ENCODE results near the gene CADPS.

Gene CADPS

GRCh38 chr3:62539762-62540161 lies 335.5 kb downstream of the CADPS start:
- no peaks in the 10 kb centered on the region for H3K36me3 ChIP-seq (ENCODE audit: control insufficient read depth in 1 of 2, insufficient read depth in 2 of 2, low read length in 2 of 2)
- H3K27me3 ChIP-seq (ENCODE audit: control insufficient read depth in 1 of 2, insufficient read depth in 2 of 2, low read length in 2 of 2), result no peaks in the 10 kb centered on the region
- H3K9me3 ChIP-seq (ENCODE audit: control insufficient read depth in 1 of 2, low read length in 2 of 2), result no peaks in the 10 kb centered on the region
- H3K9ac ChIP-seq (ENCODE audit: low read depth in 1 of 2, low read length in 2 of 2), result no peak overlapping the region
- no peaks in the 10 kb centered on the region for H3K4me1 ChIP-seq (ENCODE audit: control insufficient read depth in 1 of 2, insufficient read depth in 2 of 2, low read length in 2 of 2)
- no peak overlapping the region for H3K4me3 ChIP-seq (ENCODE audit: low read depth in 1 of 2, low read length in 2 of 2)
- no peak overlapping the region for H3K27ac ChIP-seq (ENCODE audit: low read depth, low read length)

GRCh38 chr3:62538691-62539356 lies 336.4 kb downstream of the CADPS start:
- no peak overlapping the region for H3K27ac ChIP-seq (ENCODE audit: low read depth, low read length)
- H3K9me3 ChIP-seq (ENCODE audit: control insufficient read depth in 1 of 2, low read length in 2 of 2), result no peaks in the 10 kb centered on the region
- no peak overlapping the region for H3K4me3 ChIP-seq (ENCODE audit: low read depth in 1 of 2, low read length in 2 of 2)
- H3K27me3 ChIP-seq (ENCODE audit: control insufficient read depth in 1 of 2, insufficient read depth in 2 of 2, low read length in 2 of 2), result no peaks in the 10 kb centered on the region
- no peaks in the 10 kb centered on the region for H3K36me3 ChIP-seq (ENCODE audit: control insufficient read depth in 1 of 2, insufficient read depth in 2 of 2, low read length in 2 of 2)
- no peaks in the 10 kb centered on the region for H3K4me1 ChIP-seq (ENCODE audit: control insufficient read depth in 1 of 2, insufficient read depth in 2 of 2, low read length in 2 of 2)
- no peak overlapping the region for H3K9ac ChIP-seq (ENCODE audit: low read depth in 1 of 2, low read length in 2 of 2)

- Histone ChIP-seq H3K9me3 (ENCODE audit: control insufficient read depth in 1 of 2, low read length in 2 of 2) (no peaks in the 10 kb centered on the region), H3K36me3 (ENCODE audit: control insufficient read depth in 1 of 2, insufficient read depth in 2 of 2, low read length in 2 of 2) (no peaks in the 10 kb centered on the region), H3K4me1 (ENCODE audit: control insufficient read depth in 1 of 2, insufficient read depth in 2 of 2, low read length in 2 of 2) (no peaks in the 10 kb centered on the region), H3K9ac (ENCODE audit: low read depth in 1 of 2, low read length in 2 of 2) (no peak overlapping the region), H3K27me3 (ENCODE audit: control insufficient read depth in 1 of 2, insufficient read depth in 2 of 2, low read length in 2 of 2) (no peaks in the 10 kb centered on the region), H3K4me3 (ENCODE audit: low read depth in 1 of 2, low read length in 2 of 2) (no peak overlapping the region), H3K27ac (ENCODE audit: low read depth, low read length) (no peak overlapping the region)
Observed at GRCh38 chr3:62534326-62534725, 340.9 kb downstream of the CADPS start.

GRCh38 chr3:62532796-62533195 lies 342.4 kb downstream of the CADPS start:
- Histone ChIP-seq H3K27me3 (ENCODE audit: control insufficient read depth in 1 of 2, insufficient read depth in 2 of 2, low read length in 2 of 2) (no peaks in the 10 kb centered on the region), H3K36me3 (ENCODE audit: control insufficient read depth in 1 of 2, insufficient read depth in 2 of 2, low read length in 2 of 2) (no peaks in the 10 kb centered on the region), H3K27ac (ENCODE audit: low read depth, low read length) (no peak overlapping the region), H3K9ac (ENCODE audit: low read depth in 1 of 2, low read length in 2 of 2) (no peak overlapping the region), H3K9me3 (ENCODE audit: control insufficient read depth in 1 of 2, low read length in 2 of 2) (no peaks in the 10 kb centered on the region), H3K4me3 (ENCODE audit: low read depth in 1 of 2, low read length in 2 of 2) (no peak overlapping the region), H3K4me1 (ENCODE audit: control insufficient read depth in 1 of 2, insufficient read depth in 2 of 2, low read length in 2 of 2) (no peaks in the 10 kb centered on the region)

- H3K36me3 ChIP-seq (ENCODE audit: control insufficient read depth in 1 of 2, insufficient read depth in 2 of 2, low read length in 2 of 2), result no peaks in the 10 kb centered on the region
- no peak overlapping the region for H3K4me3 ChIP-seq (ENCODE audit: low read depth in 1 of 2, low read length in 2 of 2)
- H3K9me3 ChIP-seq (ENCODE audit: control insufficient read depth in 1 of 2, low read length in 2 of 2), result no peaks in the 10 kb centered on the region
- no peaks in the 10 kb centered on the region for H3K27me3 ChIP-seq (ENCODE audit: control insufficient read depth in 1 of 2, insufficient read depth in 2 of 2, low read length in 2 of 2)
- H3K27ac ChIP-seq (ENCODE audit: low read depth, low read length), result no peak overlapping the region
- H3K4me1 ChIP-seq (ENCODE audit: control insufficient read depth in 1 of 2, insufficient read depth in 2 of 2, low read length in 2 of 2), result no peaks in the 10 kb centered on the region
- no peak overlapping the region for H3K9ac ChIP-seq (ENCODE audit: low read depth in 1 of 2, low read length in 2 of 2)
Observed at GRCh38 chr3:62531981-62532380, 343.2 kb downstream of the CADPS start.

- Histone ChIP-seq H3K36me3 (ENCODE audit: control insufficient read depth in 1 of 2, insufficient read depth in 2 of 2, low read length in 2 of 2) (no peaks in the 10 kb centered on the region), H3K9me3 (ENCODE audit: control insufficient read depth in 1 of 2, low read length in 2 of 2) (no peaks in the 10 kb centered on the region), H3K9ac (ENCODE audit: low read depth in 1 of 2, low read length in 2 of 2) (no peak overlapping the region), H3K4me1 (ENCODE audit: control insufficient read depth in 1 of 2, insufficient read depth in 2 of 2, low read length in 2 of 2) (no peaks in the 10 kb centered on the region), H3K4me3 (ENCODE audit: low read depth in 1 of 2, low read length in 2 of 2) (no peak overlapping the region), H3K27me3 (ENCODE audit: control insufficient read depth in 1 of 2, insufficient read depth in 2 of 2, low read length in 2 of 2) (no peaks in the 10 kb centered on the region), H3K27ac (ENCODE audit: low read depth, low read length) (no peak overlapping the region)
Observed at GRCh38 chr3:62531493-62531892, 343.7 kb downstream of the CADPS start.

- no peak overlapping the region for H3K27ac ChIP-seq (ENCODE audit: low read depth, low read length)
- no peaks in the 10 kb centered on the region for H3K27me3 ChIP-seq (ENCODE audit: control insufficient read depth in 1 of 2, insufficient read depth in 2 of 2, low read length in 2 of 2)
- H3K36me3 ChIP-seq (ENCODE audit: control insufficient read depth in 1 of 2, insufficient read depth in 2 of 2, low read length in 2 of 2), result no peaks in the 10 kb centered on the region
- H3K4me3 ChIP-seq (ENCODE audit: low read depth in 1 of 2, low read length in 2 of 2), result no peak overlapping the region
- H3K9me3 ChIP-seq (ENCODE audit: control insufficient read depth in 1 of 2, low read length in 2 of 2), result no peaks in the 10 kb centered on the region
- no peak overlapping the region for H3K9ac ChIP-seq (ENCODE audit: low read depth in 1 of 2, low read length in 2 of 2)
- H3K4me1 ChIP-seq (ENCODE audit: control insufficient read depth in 1 of 2, insufficient read depth in 2 of 2, low read length in 2 of 2), result no peaks in the 10 kb centered on the region
Observed at GRCh38 chr3:62529230-62529629, 346.0 kb downstream of the CADPS start.

- H3K27me3 ChIP-seq (ENCODE audit: control insufficient read depth in 1 of 2, insufficient read depth in 2 of 2, low read length in 2 of 2), result no peaks in the 10 kb centered on the region
- no peaks in the 10 kb centered on the region for H3K9me3 ChIP-seq (ENCODE audit: control insufficient read depth in 1 of 2, low read length in 2 of 2)
- H3K4me3 ChIP-seq (ENCODE audit: low read depth in 1 of 2, low read length in 2 of 2), result no peak overlapping the region
- no peaks in the 10 kb centered on the region for H3K4me1 ChIP-seq (ENCODE audit: control insufficient read depth in 1 of 2, insufficient read depth in 2 of 2, low read length in 2 of 2)
- no peak overlapping the region for H3K27ac ChIP-seq (ENCODE audit: low read depth, low read length)
- no peak overlapping the region for H3K9ac ChIP-seq (ENCODE audit: low read depth in 1 of 2, low read length in 2 of 2)
- H3K36me3 ChIP-seq (ENCODE audit: control insufficient read depth in 1 of 2, insufficient read depth in 2 of 2, low read length in 2 of 2), result no peaks in the 10 kb centered on the region
Observed at GRCh38 chr3:62527474-62527873, 347.7 kb downstream of the CADPS start.

GRCh38 chr3:62525281-62525680 lies 349.9 kb downstream of the CADPS start:
- Histone ChIP-seq H3K27ac (ENCODE audit: low read depth, low read length) (no peak overlapping the region), H3K36me3 (ENCODE audit: control insufficient read depth in 1 of 2, insufficient read depth in 2 of 2, low read length in 2 of 2) (no peaks in the 10 kb centered on the region), H3K27me3 (ENCODE audit: control insufficient read depth in 1 of 2, insufficient read depth in 2 of 2, low read length in 2 of 2) (no peaks in the 10 kb centered on the region), H3K9ac (ENCODE audit: low read depth in 1 of 2, low read length in 2 of 2) (no peak overlapping the region), H3K4me3 (ENCODE audit: low read depth in 1 of 2, low read length in 2 of 2) (no peak overlapping the region), H3K9me3 (ENCODE audit: control insufficient read depth in 1 of 2, low read length in 2 of 2) (no peaks in the 10 kb centered on the region), H3K4me1 (ENCODE audit: control insufficient read depth in 1 of 2, insufficient read depth in 2 of 2, low read length in 2 of 2) (no peaks in the 10 kb centered on the region)

- Histone ChIP-seq H3K27ac (ENCODE audit: low read depth, low read length) (no peak overlapping the region), H3K9ac (ENCODE audit: low read depth in 1 of 2, low read length in 2 of 2) (no peak overlapping the region), H3K4me1 (ENCODE audit: control insufficient read depth in 1 of 2, insufficient read depth in 2 of 2, low read length in 2 of 2) (no peaks in the 10 kb centered on the region), H3K27me3 (ENCODE audit: control insufficient read depth in 1 of 2, insufficient read depth in 2 of 2, low read length in 2 of 2) (no peaks in the 10 kb centered on the region), H3K36me3 (ENCODE audit: control insufficient read depth in 1 of 2, insufficient read depth in 2 of 2, low read length in 2 of 2) (no peaks in the 10 kb centered on the region), H3K4me3 (ENCODE audit: low read depth in 1 of 2, low read length in 2 of 2) (no peak overlapping the region), H3K9me3 (ENCODE audit: control insufficient read depth in 1 of 2, low read length in 2 of 2) (no peaks in the 10 kb centered on the region)
Observed at GRCh38 chr3:62523672-62524071, 351.5 kb downstream of the CADPS start.

Data from duodenal mucosa (tissue), 2 donors.